H1 (cell line): ENCODE measurements around the gene DLEC1. TPM values are rescaled to one million over a fixed set of nuclear protein-coding genes. Genes with fewer than 3 reads are reported as not detected.

ENCODE experiments used
- CTCF ChIA-PET: fragments of 300-600 bp; sonication (Branson Sonifier 250); formaldehyde crosslinking; loops from one replicate; lab custom pipeline; 2021; ENCODE audit not compliant: partially characterized antibody; lab: Charles Lee
- POLR2A ChIA-PET: fragments of 300-600 bp; sonication (Branson Sonifier 250); formaldehyde crosslinking; loops from one replicate; lab custom pipeline; 2021; ENCODE audit warnings: inconsistent platforms; ENCODE audit not compliant: partially characterized antibody; lab: Charles Lee
- DNase-seq, 2 experiments: peaks; one replicate each; pipeline versions ENCODE4 v3.0.0 to v3.0.0-alpha.2; 2010 to 2022; ENCODE audit warnings: low spot score in 2 of 2, low read depth in 1 of 2, mixed read lengths in 1 of 2
- FAIRE-seq: peaks from 2 replicates; lab custom pipeline; 2011; peaks lifted over from hg19 to GRCh38; lab: Jason Lieb, UNC
- H2AFZ ChIP-seq: 2 replicates; pipeline ENCODE4 v1.8.1; 2012; ENCODE audit warnings: low read length, inconsistent platforms
- H2AK5ac ChIP-seq: 2 replicates; pipeline ENCODE4 v1.6.1; 2013; ENCODE audit warnings: low read depth, low read length
- H2BK120ac ChIP-seq: replicated peaks from 2 replicates; pipeline ENCODE3; 2013; ENCODE audit warnings: low read depth, low read length, inconsistent platforms
- H2BK12ac ChIP-seq: 2 replicates; pipeline ENCODE4 v1.6.1; 2013; ENCODE audit warnings: low read depth, low read length
- H2BK15ac ChIP-seq: 2 replicates; pipeline ENCODE4 v1.6.1; 2013; ENCODE audit warnings: low read length
- H2BK20ac ChIP-seq: 2 replicates; pipeline ENCODE4 v1.6.1; 2013; ENCODE audit warnings: low read length
- H2BK5ac ChIP-seq: 2 replicates; pipeline ENCODE4 v1.6.1; 2013; ENCODE audit warnings: low read depth, low read length
- H3K14ac ChIP-seq: 2 replicates; pipeline ENCODE4 v1.6.1; 2013; ENCODE audit warnings: inconsistent platforms; ENCODE audit not compliant: insufficient read length
- H3K18ac ChIP-seq: 2 replicates; pipeline ENCODE4 v1.6.1; 2013; ENCODE audit warnings: low read length; ENCODE audit errors: extremely low read depth
- H3K23ac ChIP-seq: 2 replicates; pipeline ENCODE4 v1.6.1; 2013; ENCODE audit warnings: inconsistent platforms; ENCODE audit not compliant: insufficient read length
- H3K23me2 ChIP-seq: 2 replicates; pipeline ENCODE4 v1.6.1; 2013; ENCODE audit warnings: low read depth, low read length
- H3K27ac ChIP-seq: 2 replicates; pipeline ENCODE4 v1.6.1; 2011; ENCODE audit warnings: low read depth, low read length, inconsistent platforms
- H3K27me3 ChIP-seq, 4 experiments: replicated peaks in 1 of 4; 1 replicate in 1 of 4; 2 replicates in 3 of 4; pipeline versions ENCODE4 v1.6.1 to v1.8.1; 2011 to 2013; ENCODE audit warnings: low read length in 3 of 4, mild to moderate bottlenecking in 3 of 4, inconsistent platforms in 2 of 4, mixed read lengths in 2 of 4, moderate library complexity in 1 of 4; ENCODE audit not compliant: control insufficient read depth in 3 of 4, insufficient read depth in 3 of 4; ENCODE audit errors: extremely low read depth in 1 of 4
- H3K36me3 ChIP-seq, 4 experiments: 2 replicates each; pipeline versions ENCODE4 v1.6.1 to v1.8.1; 2011 to 2013; ENCODE audit warnings: mild to moderate bottlenecking in 4 of 4, low read length in 3 of 4, moderate library complexity in 2 of 4, control low read depth in 1 of 4, inconsistent platforms in 1 of 4; ENCODE audit not compliant: insufficient read depth in 4 of 4, control insufficient read depth in 2 of 4
- H3K4ac ChIP-seq: replicated peaks from 2 replicates; pipeline ENCODE3; 2013; ENCODE audit warnings: low read length, low read depth, mixed read lengths, inconsistent platforms; ENCODE audit not compliant: insufficient read length
- H3K4me1 ChIP-seq, 4 experiments: replicated peaks in 1 of 4; 1 replicate in 1 of 4; 2 replicates in 3 of 4; pipeline versions ENCODE4 v1.6.1 to v1.8.1; 2011 to 2013; ENCODE audit warnings: low read length in 3 of 4, inconsistent platforms in 2 of 4, mixed read lengths in 1 of 4; ENCODE audit not compliant: insufficient read depth in 4 of 4, control insufficient read depth in 3 of 4
- H3K4me2 ChIP-seq, 2 experiments: 2 replicates each; pipeline versions ENCODE4 v1.6.1 to v1.8.1; 2011 to 2013; ENCODE audit warnings: low read depth in 2 of 2, low read length in 2 of 2, control low read depth in 1 of 2, inconsistent platforms in 1 of 2, mild to moderate bottlenecking in 1 of 2; ENCODE audit not compliant: insufficient read depth in 1 of 2
- H3K4me3 ChIP-seq, 4 experiments: fragments of 200-600, 300-600 bp in 1 of 4; sonication (generic), shearing (Covaris generic), sonication (Bioruptor Twin) in 1 of 4; 2 replicates each; pipeline versions ENCODE4 v1.5.1 to v1.8.1; 2011 to 2016; ENCODE audit warnings: low read length in 4 of 4, low read depth in 3 of 4, control low read depth in 2 of 4, inconsistent platforms in 2 of 4, mild to moderate bottlenecking in 2 of 4, mixed read lengths in 1 of 4, moderate library complexity in 1 of 4; ENCODE audit not compliant: insufficient read depth in 2 of 4; ENCODE audit errors: extremely low read depth in 1 of 4
- H3K56ac ChIP-seq: replicated peaks from 2 replicates; pipeline ENCODE3; 2013; ENCODE audit warnings: low read depth, mild to moderate bottlenecking, mixed read lengths, low read length, inconsistent platforms; ENCODE audit not compliant: insufficient read length
- H3K79me1 ChIP-seq: 2 replicates; pipeline ENCODE4 v1.6.1; 2013; ENCODE audit warnings: low read depth, low read length, control low read depth
- H3K79me2 ChIP-seq, 2 experiments: 2 replicates each; pipeline versions ENCODE4 v1.6.1 to v1.8.1; 2012 to 2013; ENCODE audit warnings: low read length in 2 of 2, mild to moderate bottlenecking in 2 of 2, inconsistent platforms in 1 of 2; ENCODE audit not compliant: insufficient read depth in 2 of 2, control insufficient read depth in 1 of 2
- H3K9ac ChIP-seq, 4 experiments: replicated peaks in 1 of 4; 1 replicate in 1 of 4; 2 replicates in 3 of 4; pipeline versions ENCODE4 v1.6.1 to v1.8.1; 2011 to 2013; ENCODE audit warnings: low read depth in 3 of 4, low read length in 3 of 4, control low read depth in 2 of 4, mild to moderate bottlenecking in 2 of 4, moderate library complexity in 2 of 4, inconsistent platforms in 1 of 4; ENCODE audit errors: extremely low read depth in 1 of 4
- H3K9me3 ChIP-seq, 2 experiments: 2 replicates each; pipeline versions ENCODE4 v1.6.1 to v1.8.1; 2012 to 2013; ENCODE audit warnings: mild to moderate bottlenecking in 2 of 2, moderate library complexity in 2 of 2, control low read depth in 1 of 2, inconsistent platforms in 1 of 2, low read depth in 1 of 2, low read length in 1 of 2, mixed read lengths in 1 of 2; ENCODE audit not compliant: insufficient read depth in 2 of 2
- H4K20me1 ChIP-seq, 2 experiments: replicated peaks in 1 of 2; 2 replicates each; pipeline versions ENCODE3 to v1.8.1; 2011 to 2013; ENCODE audit warnings: inconsistent platforms in 2 of 2, low read length in 2 of 2, mild to moderate bottlenecking in 1 of 2; ENCODE audit not compliant: insufficient read depth in 2 of 2, control insufficient read depth in 1 of 2
- H4K5ac ChIP-seq: 2 replicates; pipeline ENCODE4 v1.6.1; 2013; ENCODE audit warnings: low read length, low read depth, mixed read lengths, inconsistent platforms; ENCODE audit not compliant: insufficient read length
- H4K8ac ChIP-seq: 2 replicates; pipeline ENCODE4 v1.8.0; 2013; ENCODE audit warnings: mild to moderate bottlenecking, moderate library complexity, low read length, inconsistent platforms; ENCODE audit not compliant: insufficient read depth; ENCODE audit errors: extremely low read depth
- H4K91ac ChIP-seq: replicated peaks from 2 replicates; pipeline ENCODE3; 2013; ENCODE audit warnings: low read length, mixed read lengths, inconsistent platforms; ENCODE audit not compliant: insufficient read length
- BCL11A ChIP-seq, 2 experiments: IDR thresholded peaks; one replicate each; pipeline ENCODE4 v1.6.1; 2011; ENCODE audit warnings: low read depth in 2 of 2, low read length in 2 of 2, mild to moderate bottlenecking in 2 of 2
- CTBP2 ChIP-seq: IDR thresholded peaks from 2 replicates; pipeline ENCODE4 v1.7.0; 2011; ENCODE audit warnings: borderline replicate concordance, mild to moderate bottlenecking, moderate library complexity, mixed read lengths, low read length; ENCODE audit not compliant: insufficient read depth, insufficient read length
- CTCF ChIP-seq, 3 experiments: IDR thresholded peaks; 1 replicate in 2 of 3; 2 replicates in 1 of 3; pipeline versions ENCODE4 v1.5.1 to v1.6.1; 2011; ENCODE audit warnings: low read length in 3 of 3, mild to moderate bottlenecking in 3 of 3, inconsistent platforms in 2 of 3, low read depth in 1 of 3, moderate library complexity in 1 of 3; ENCODE audit not compliant: insufficient read depth in 1 of 3; ENCODE audit errors: control extremely low read depth in 1 of 3
- KDM5A ChIP-seq: fragments of 200-600 bp; IDR thresholded peaks from 2 replicates; pipeline ENCODE4 v1.7.1; 2012; ENCODE audit warnings: mild to moderate bottlenecking, low read length, inconsistent platforms, mixed read lengths
- MAFK ChIP-seq: IDR thresholded peaks from 2 replicates; pipeline ENCODE4 v1.6.1; 2012; ENCODE audit warnings: low read depth, mild to moderate bottlenecking, improper control_type of control experiment, low read length
- NRF1 ChIP-seq: IDR thresholded peaks from 2 replicates; pipeline ENCODE4 v1.6.1; 2011; ENCODE audit warnings: mild to moderate bottlenecking, low read depth, low read length, improper control_type of control experiment
- RAD21 ChIP-seq, 2 experiments: IDR thresholded peaks in 1 of 2; conservative IDR thresholded peaks in 1 of 2; 2 replicates each; pipeline ENCODE4 v1.6.1; 2011; ENCODE audit warnings: low read depth in 2 of 2, low read length in 2 of 2, improper control_type of control experiment in 1 of 2, inconsistent platforms in 1 of 2, mild to moderate bottlenecking in 1 of 2, moderate library complexity in 1 of 2
- ZNF274 ChIP-seq: IDR thresholded peaks from 2 replicates; pipeline ENCODE4 v1.7.0; 2012; ENCODE audit warnings: low read length, borderline replicate concordance; ENCODE audit errors: extremely low read depth
- WGBS, 2 experiments: shearing (Covaris generic) in 1 of 2; methylation state at CpG; one replicate each; pipeline versions ENCODE4 v1.1.6 to v1.1.7; 2013 to 2015; ENCODE audit warnings: low lambda C conversion rate in 2 of 2, mixed read lengths in 2 of 2, inconsistent platforms in 1 of 2, low coverage in 1 of 2, missing lambda C conversion rate in 1 of 2; ENCODE audit not compliant: insufficient replicate concordance in 2 of 2, insufficient coverage in 1 of 2, insufficient read length in 1 of 2; ENCODE audit errors: extremely low coverage in 1 of 2, missing lambda C conversion rate in 1 of 2; 5-methylcytosine and 5-hydroxymethylcytosine counted together
- polyA plus RNA-seq, 7 experiments: library from polyadenylated mRNA; depleted of rRNA in 3 of 7; stranded (reverse) in 5 of 7; unstranded in 2 of 7; fragments of >200 nt in 5 of 7; fragments of 200-250 nt in 2 of 7; gene quantifications; 1 replicate in 5 of 7; 2 replicates in 1 of 7; 4 replicates in 1 of 7; pipeline versions ENCODE4 v1.2.1 to v1.2.3, GENCODE V29; 2011 to 2013; ENCODE audit warnings: missing spikeins in 2 of 7, mixed read lengths in 2 of 7
- total RNA-seq: library from RNA; stranded (reverse); fragmentation: NEBNext Ultra II Directional; extraction: Animal tissue kit (Norgen Biotek cat#: 25700); gene quantifications from 2 replicates; pipeline ENCODE4 v1.2.1, GENCODE V29; 2021
- TF ChIP-seq, protein P1 (sequence below): IDR thresholded peaks from 2 replicates; pipeline ENCODE4 v1.6.1; 2011; ENCODE audit warnings: low read length, improper control_type of control experiment

Gene DLEC1
- total and polyA plus RNA-seq, 2 of the 8 experiments (the other 6 are each of a cell fraction or from before 2014, with no cell fraction given) = 0.26 to 0.76 TPM

DNA sequence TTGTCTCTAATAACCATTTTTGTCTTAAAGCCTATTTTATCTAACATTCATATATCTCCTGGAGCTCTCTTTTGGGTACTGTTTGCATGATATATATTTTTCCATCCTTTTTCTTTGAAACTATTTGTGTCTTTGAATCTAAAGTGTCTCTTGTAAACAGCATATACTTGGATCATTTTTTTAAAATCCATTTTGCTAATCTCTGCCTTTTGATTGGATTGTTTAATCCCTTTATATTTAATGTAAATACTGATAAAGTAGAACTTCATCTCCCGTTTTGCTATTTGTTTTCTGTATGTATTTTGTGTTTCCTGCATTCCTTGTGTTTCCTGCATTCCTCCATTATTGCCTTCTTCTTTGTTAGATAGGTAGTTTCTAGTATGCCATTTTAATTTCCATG lies 66.5 kb downstream of the DLEC1 start:
- 0 out of 4 replicates have a peak, but pooled peaks cover 0 to 5% of the 10 kb centered on the region in 2 experiments for H3K9me3 ChIP-seq
- CTCF ChIA-PET = interaction anchor here (5.5 kb wide), 1 partner anchor 13 kb away, joined by 44 read pairs; no protein-coding TSS in a partner anchor
- no peak overlapping the region for H3K27ac ChIP-seq
- H3K14ac ChIP-seq = no peak overlapping the region
- H3K27me3 ChIP-seq = no peaks in the 10 kb centered on the region
- no peak overlapping the region for H4K5ac ChIP-seq
- no peak overlapping the region for H3K4me3 ChIP-seq
- no peak overlapping the region for H4K91ac ChIP-seq
- no peak overlapping the region for H2AK5ac ChIP-seq
- no peak overlapping the region for H3K23ac ChIP-seq
- H3K79me1 ChIP-seq = no peaks in the 10 kb centered on the region
- 89% methylated on average over 1 of the region's 1 CpG; no CpG with 5 or more reads in 1 of the 2 experiments for WGBS, 2 experiments
- POLR2A ChIA-PET = no interaction called here
- no peak overlapping the region for H2BK120ac ChIP-seq
- no peak overlapping the region for H2AFZ ChIP-seq
- H4K20me1 ChIP-seq = peaks cover 0 to 2% of the 10 kb centered on the region in 2 experiments
- FAIRE-seq (no peak), DNase-seq (no peak)
- H3K4me2 ChIP-seq = no peak overlapping the region
- H2BK15ac ChIP-seq = no peak overlapping the region
- no peaks in the 10 kb centered on the region; the same call in 1 of the 2 replicates for H3K23me2 ChIP-seq
- H3K18ac ChIP-seq = no peak overlapping the region
- H3K36me3 ChIP-seq = no peaks in the 10 kb centered on the region
- TF ChIP-seq ZNF274 (no peak), CTCF (IDR thresholded peaks at IDR 0.05; ENCODE audit: control extremely low read depth in 1 of 3, insufficient read depth in 1 of 3, low read depth in 1 of 3, low read length in 3 of 3) (no peak), MAFK (no peak), CTBP2 (no peak), KDM5A (no peak), NRF1 (no peak), BCL11A (IDR thresholded peaks at IDR 0.05; ENCODE audit: low read depth in 2 of 2, low read length in 2 of 2) (no peak), RAD21 (IDR thresholded peaks at IDR 0.05 in 1 of 2, conservative IDR thresholded peaks at IDR 0.05 in 1 of 2; ENCODE audit: low read depth in 2 of 2, low read length in 2 of 2) (no peak)
- TF ChIP-seq, protein P1, sequence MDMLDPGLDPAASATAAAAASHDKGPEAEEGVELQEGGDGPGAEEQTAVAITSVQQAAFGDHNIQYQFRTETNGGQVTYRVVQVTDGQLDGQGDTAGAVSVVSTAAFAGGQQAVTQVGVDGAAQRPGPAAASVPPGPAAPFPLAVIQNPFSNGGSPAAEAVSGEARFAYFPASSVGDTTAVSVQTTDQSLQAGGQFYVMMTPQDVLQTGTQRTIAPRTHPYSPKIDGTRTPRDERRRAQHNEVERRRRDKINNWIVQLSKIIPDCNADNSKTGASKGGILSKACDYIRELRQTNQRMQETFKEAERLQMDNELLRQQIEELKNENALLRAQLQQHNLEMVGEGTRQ = no peak
- H2BK5ac ChIP-seq = no peak overlapping the region
- H2BK20ac ChIP-seq = no peak overlapping the region
- H3K4me1 ChIP-seq = peaks cover 0 to 3% (median 0%) of the 10 kb centered on the region in 4 experiments; a peak in 1 of 7 replicates
- H3K4ac ChIP-seq = no peak overlapping the region
- H3K56ac ChIP-seq = no peak overlapping the region
- no peaks in the 10 kb centered on the region for H3K79me2 ChIP-seq
- no peak overlapping the region for H4K8ac ChIP-seq
- no peak overlapping the region for H3K9ac ChIP-seq
- H2BK12ac ChIP-seq = no peak overlapping the region
